GM12892 (cell line): ENCODE results near the gene MEX3D.

Experiments used
- POLR2AphosphoS5 ChIP-seq: IDR thresholded peaks from 2 replicates; pipeline ENCODE4 v1.6.1; 2011; ENCODE audit warnings: low read depth, low read length, control low read depth
- TAF1 ChIP-seq: IDR thresholded peaks from 2 replicates; pipeline ENCODE4 v1.6.1; 2011; ENCODE audit warnings: low read depth, mild to moderate bottlenecking, control low read depth, low read length, borderline replicate concordance

DNA sequence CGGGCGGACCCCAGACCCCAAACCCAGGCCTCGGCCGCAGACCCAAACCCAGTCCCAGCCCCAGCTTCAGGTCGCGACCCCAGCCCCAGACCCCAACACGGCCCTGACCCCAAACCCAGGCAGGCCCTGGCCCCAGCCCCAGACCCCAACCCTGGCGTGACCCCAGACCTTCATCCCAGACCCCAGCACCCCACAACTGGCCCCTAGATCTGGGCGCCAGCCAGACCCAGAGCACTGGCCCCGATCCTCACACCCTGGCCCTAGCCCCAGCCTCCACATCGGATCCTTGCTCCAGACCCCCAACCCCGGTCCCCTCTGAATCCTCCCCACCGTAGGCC, 17.1 kb upstream of the MEX3D start:
- TF ChIP-seq POLR2AphosphoS5 (no peak), TAF1 (no peak)
